SK-N-SH treated with all-trans-retinoic acid at 6 μM for 48 hours (cell line): ENCODE results near the gene ACTL10.

ENCODE experiments used
- ATAC-seq: fragments of 200-7000 bp; cut with Tn5 transposase; 3 replicates; pipeline ENCODE4 v1.9.1; 2020; ENCODE audit warnings: mild to moderate bottlenecking, moderate library complexity
- ARNTL ChIP-seq: fragments of 450-650 bp; formaldehyde crosslinking; IDR thresholded peaks from 2 replicates; pipeline ENCODE4 v1.5.0; 2020; ENCODE audit warnings: low read depth, mild to moderate bottlenecking, moderate library complexity, borderline replicate concordance
- BACH2 ChIP-seq: fragments of 250-450 bp; sonication (Bioruptor Pico); IDR thresholded peaks from 2 replicates; pipeline ENCODE4 v1.9.0; 2021; ENCODE audit warnings: mild to moderate bottlenecking, borderline replicate concordance
- CSDC2 ChIP-seq: fragments of 250-450 bp; sonication (Bioruptor Pico); IDR thresholded peaks from 2 replicates; pipeline ENCODE4 v1.5.0; 2020; ENCODE audit warnings: mild to moderate bottlenecking, moderate library complexity
- ESRRG ChIP-seq: fragments of 250-450 bp; sonication (Bioruptor Pico); IDR thresholded peaks from 2 replicates; pipeline ENCODE4 v1.6.1; 2021; ENCODE audit warnings: mild to moderate bottlenecking
- GLIS3 ChIP-seq: fragments of 250-450 bp; sonication (Bioruptor Pico); IDR thresholded peaks from 2 replicates; pipeline ENCODE4 v1.5.0; 2020; ENCODE audit warnings: mild to moderate bottlenecking, moderate library complexity
- ISL1 ChIP-seq: fragments of 250-450 bp; sonication (Bioruptor Pico); IDR thresholded peaks from 2 replicates; pipeline ENCODE4 v2.1.2; 2022; ENCODE audit warnings: mild to moderate bottlenecking, moderate library complexity
- OSR1 ChIP-seq: fragments of 250-450 bp; sonication (Bioruptor Pico); IDR thresholded peaks from 2 replicates; pipeline ENCODE4 v1.8.0; 2022; ENCODE audit warnings: moderate library complexity, mild to moderate bottlenecking, inconsistent platforms
- PATZ1 ChIP-seq: fragments of 250-450 bp; sonication (Bioruptor Pico); IDR thresholded peaks from 2 replicates; pipeline ENCODE4 v1.8.0; 2020; ENCODE audit warnings: mild to moderate bottlenecking, moderate library complexity, borderline replicate concordance
- POU6F1 ChIP-seq: fragments of 250-450 bp; sonication (Bioruptor Pico); IDR thresholded peaks from 2 replicates; pipeline ENCODE4 v1.8.0; 2021; ENCODE audit warnings: low read depth, mild to moderate bottlenecking, moderate library complexity, borderline replicate concordance
- PPARA ChIP-seq: fragments of 250-450 bp; sonication (Bioruptor Pico); IDR thresholded peaks from 2 replicates; pipeline ENCODE4 v1.5.0; 2020; ENCODE audit warnings: mild to moderate bottlenecking, borderline replicate concordance
- SNAI2 ChIP-seq: fragments of 250-450 bp; sonication (Bioruptor Pico); IDR thresholded peaks from 2 replicates; pipeline ENCODE4 v1.5.0; 2020; ENCODE audit warnings: mild to moderate bottlenecking, moderate library complexity
- TOX ChIP-seq: fragments of 250-450 bp; sonication (Bioruptor Pico); IDR thresholded peaks from 2 replicates; pipeline ENCODE4 v1.8.0; 2021; ENCODE audit warnings: mild to moderate bottlenecking, moderate library complexity, borderline replicate concordance
- ZFP3 ChIP-seq: fragments of 250-450 bp; sonication (Bioruptor Pico); IDR thresholded peaks from 2 replicates; pipeline ENCODE4 v1.5.0; 2020; ENCODE audit warnings: mild to moderate bottlenecking, moderate library complexity
- ZFP30 ChIP-seq: fragments of 450-650 bp; formaldehyde crosslinking; IDR thresholded peaks from 2 replicates; pipeline ENCODE4 v1.5.0; 2022; ENCODE audit warnings: mild to moderate bottlenecking, moderate library complexity
- ZNF565 ChIP-seq: fragments of 450-650 bp; formaldehyde crosslinking; conservative IDR thresholded peaks from 2 replicates; pipeline ENCODE4 v1.5.0; 2020; ENCODE audit warnings: low read depth, mild to moderate bottlenecking, moderate library complexity
- ZNF70 ChIP-seq: fragments of 450-650 bp; formaldehyde crosslinking; IDR thresholded peaks from 2 replicates; pipeline ENCODE4 v1.5.0; 2020; ENCODE audit warnings: mild to moderate bottlenecking, moderate library complexity
- ZNF8 ChIP-seq: fragments of 450-650 bp; formaldehyde crosslinking; IDR thresholded peaks from 2 replicates; pipeline ENCODE4 v1.5.0; 2020; ENCODE audit warnings: mild to moderate bottlenecking, moderate library complexity

The ACTL10 gene

GRCh38 chr20:33710681-33711445, 44.1 kb downstream of the ACTL10 start:
- no peak for ATAC-seq
- no peak for TF ChIP-seq BACH2

- no peak for TF ChIP-seq ZFP3
- no peak for TF ChIP-seq ZNF565
Measured at GRCh38 chr20:33711446-33711738, 44.6 kb downstream of the ACTL10 start.

GRCh38 chr20:33713865-33714367, 47.2 kb downstream of the ACTL10 start:
- TF ChIP-seq SNAI2 (no peak), OSR1 (CRISPR knock-in tag) (no peak), ZFP30 (no peak), PATZ1 (CRISPR knock-in tag) (no peak), ZNF70 (CRISPR knock-in tag) (no peak), BACH2 (no peak), CSDC2 (no peak), TOX (no peak), ISL1 (CRISPR knock-in tag) (no peak), ARNTL (CRISPR knock-in tag) (no peak), GLIS3 (CRISPR knock-in tag) (no peak), PPARA (CRISPR knock-in tag) (no peak), ZNF8 (CRISPR knock-in tag) (no peak), POU6F1 (no peak)
- ATAC-seq: no peak

More at GRCh38 chr20:33711446-33711738, 44.6 kb downstream of the ACTL10 start:
- no peak for ATAC-seq

- TF ChIP-seq SNAI2: no peak
- TF ChIP-seq OSR1 (CRISPR knock-in tag): no peak
- TF ChIP-seq ESRRG: no peak
- TF ChIP-seq BACH2: no peak
Measured at GRCh38 chr20:33716498-33716897, 49.8 kb downstream of the ACTL10 start.

More at GRCh38 chr20:33716498-33716897, 49.8 kb downstream of the ACTL10 start:
- no peak for ATAC-seq
